GM18517 (cell line): ENCODE data around the gene PCSK5.

Experiments
- ATAC-seq: cut with Tn5 transposase; IDR thresholded peaks from one replicate; pipeline ENCODE4 v1.9.1; 2021; ENCODE audit warnings: mild to moderate bottlenecking, moderate library complexity; ENCODE audit not compliant: unreplicated experiment

PCSK5 gene

GRCh38 chr9:76115396-76115795 lies 224.9 kb downstream of the PCSK5 start:
- no peak for ATAC-seq

GRCh38 chr9:76115982-76116646 lies 225.6 kb downstream of the PCSK5 start:
- no peak for ATAC-seq

- ATAC-seq = no peak
These were observed 226.4 kb downstream of the PCSK5 start for GRCh38 chr9:76116913-76117312.

- ATAC-seq = no peak
These were observed 237.2 kb downstream of the PCSK5 start for GRCh38 chr9:76127637-76128036.

GRCh38 chr9:76135902-76136301 lies 245.4 kb downstream of the PCSK5 start:
- ATAC-seq = no peak

- no peak for ATAC-seq
These were observed 246.5 kb downstream of the PCSK5 start for GRCh38 chr9:76136986-76137385.

GRCh38 chr9:76137931-76138330 lies 247.5 kb downstream of the PCSK5 start:
- no peak for ATAC-seq

GRCh38 chr9:76138360-76138759 lies 247.9 kb downstream of the PCSK5 start:
- no peak for ATAC-seq

GRCh38 chr9:76143834-76144233 lies 253.4 kb downstream of the PCSK5 start:
- ATAC-seq = no peak

- no peak for ATAC-seq
These were observed 259.5 kb downstream of the PCSK5 start for GRCh38 chr9:76150013-76150412.

- ATAC-seq = no peak
These were observed 260.8 kb downstream of the PCSK5 start for GRCh38 chr9:76151267-76151666.

GRCh38 chr9:76153339-76153738 lies 262.9 kb downstream of the PCSK5 start:
- no peak for ATAC-seq

- no peak for ATAC-seq
These were observed 263.6 kb downstream of the PCSK5 start for GRCh38 chr9:76153902-76154629.

- no peak for ATAC-seq
These were observed 264.9 kb downstream of the PCSK5 start for GRCh38 chr9:76155361-76155760.

GRCh38 chr9:76158713-76159112 lies 268.2 kb downstream of the PCSK5 start:
- ATAC-seq = no peak

- no peak for ATAC-seq
These were observed 268.9 kb downstream of the PCSK5 start for GRCh38 chr9:76159293-76159926.

GRCh38 chr9:76161106-76161505 lies 270.6 kb downstream of the PCSK5 start:
- ATAC-seq = no peak

GRCh38 chr9:76161541-76161940 lies 271.1 kb downstream of the PCSK5 start:
- no peak for ATAC-seq

GRCh38 chr9:76162086-76162730 lies 271.7 kb downstream of the PCSK5 start:
- no peak for ATAC-seq

- ATAC-seq = no peak
These were observed 272.5 kb downstream of the PCSK5 start for GRCh38 chr9:76162751-76163500.

- no peak for ATAC-seq
These were observed 276.1 kb downstream of the PCSK5 start for GRCh38 chr9:76166526-76166925.
